SK-N-SH (cell line): ENCODE measurements around the gene CAPN5. TPM values are rescaled to one million over a fixed set of nuclear protein-coding genes. Genes with fewer than 3 reads are reported as not detected.

Experiments used
- CTCF ChIA-PET: fragments of 300-600, 350-600 bp; formaldehyde crosslinking; extraction: SDS; loops from one replicate; lab custom pipeline; 2021; lab: Yijun Ruan, JAX
- POLR2A ChIA-PET: fragments of 350-600 bp; sonication (Branson Sonifier 250); formaldehyde crosslinking; extraction: SDS; loops from one replicate; lab custom pipeline; 2020; ENCODE audit warnings: antibody characterized with exemption, inconsistent platforms; lab: Yijun Ruan, JAX
- DNase-seq: peaks from one replicate; pipeline ENCODE4 v3.0.0; 2012
- H2AFZ ChIP-seq: fragments of 200-600 bp; sonication (generic); 2 replicates; pipeline ENCODE4 v1.8.1; 2016; ENCODE audit warnings: antibody characterized with exemption, mild to moderate bottlenecking, low read depth
- H3F3A ChIP-seq: fragments of 200-600 bp; sonication (generic); replicated peaks from 2 replicates; pipeline ENCODE3; 2016; ENCODE audit warnings: antibody characterized with exemption, mild to moderate bottlenecking; ENCODE audit not compliant: insufficient read depth
- H3K27ac ChIP-seq, 2 experiments: fragments of 200-500 bp in 1 of 2; fragments of 200-600 bp in 1 of 2; sonication (Bioruptor generic) in 1 of 2; sonication (generic), shearing (Covaris generic) in 1 of 2; 2 replicates each; pipeline versions ENCODE4 v1.5.1 to v1.6.1; 2014 to 2016; ENCODE audit warnings: low read depth in 2 of 2, inconsistent platforms in 1 of 2, low read length in 1 of 2, mild to moderate bottlenecking in 1 of 2, mixed read lengths in 1 of 2
- H3K27me3 ChIP-seq: fragments of 200-600 bp; sonication (generic), shearing (Covaris generic); 2 replicates; pipeline ENCODE4 v1.6.1; 2016; ENCODE audit warnings: mixed run types; ENCODE audit not compliant: insufficient read depth
- H3K36me3 ChIP-seq, 2 experiments: fragments of 200-500 bp in 1 of 2; fragments of 200-600 bp in 1 of 2; sonication (Bioruptor generic) in 1 of 2; sonication (generic) in 1 of 2; replicated peaks in 1 of 2; 2 replicates each; pipeline versions ENCODE3 to v1.5.1; 2014 to 2016; ENCODE audit warnings: low read length in 1 of 2, mild to moderate bottlenecking in 1 of 2; ENCODE audit not compliant: insufficient read depth in 2 of 2, control insufficient read depth in 1 of 2
- H3K4me1 ChIP-seq, 2 experiments: fragments of 200-500 bp in 1 of 2; fragments of 200-600 bp in 1 of 2; sonication (Bioruptor generic) in 1 of 2; sonication (generic), shearing (Covaris generic) in 1 of 2; 2 replicates each; pipeline versions ENCODE4 v1.5.1 to v1.6.1; 2014 to 2016; ENCODE audit warnings: low read depth in 1 of 2, low read length in 1 of 2, mixed run types in 1 of 2; ENCODE audit not compliant: insufficient read depth in 2 of 2, control insufficient read depth in 1 of 2
- H3K4me2 ChIP-seq: fragments of 200-600 bp; sonication (generic), shearing (Covaris generic); 2 replicates; pipeline ENCODE4 v1.6.1; 2017; ENCODE audit warnings: mixed run types
- H3K4me3 ChIP-seq, 2 experiments: fragments of 200-500 bp in 1 of 2; fragments of 200-600 bp in 1 of 2; sonication (Bioruptor generic) in 1 of 2; sonication (generic), shearing (Covaris generic) in 1 of 2; 2 replicates each; pipeline versions ENCODE4 v1.5.1 to v1.8.1; 2014 to 2016; ENCODE audit warnings: low read depth in 2 of 2, inconsistent platforms in 1 of 2, low read length in 1 of 2, mild to moderate bottlenecking in 1 of 2, mixed read lengths in 1 of 2, moderate library complexity in 1 of 2
- H3K79me2 ChIP-seq: fragments of 200-600 bp; sonication (generic); 2 replicates; pipeline ENCODE4 v1.8.1; 2017; ENCODE audit warnings: mild to moderate bottlenecking; ENCODE audit not compliant: insufficient read depth
- H3K9ac ChIP-seq: fragments of 200-600 bp; sonication (generic); 2 replicates; pipeline ENCODE4 v1.6.1; 2017; ENCODE audit warnings: mixed run types
- H3K9me2 ChIP-seq: fragments of 200-600 bp; sonication (generic); 2 replicates; pipeline ENCODE4 v1.6.1; 2017; ENCODE audit warnings: mixed run types
- H3K9me3 ChIP-seq: fragments of 200-600 bp; sonication (generic); 2 replicates; pipeline ENCODE4 v1.6.1; 2017; ENCODE audit warnings: mixed run types, mild to moderate bottlenecking, moderate library complexity
- H4K20me1 ChIP-seq: fragments of 200-600 bp; sonication (generic); 2 replicates; pipeline ENCODE4 v1.6.1; 2017; ENCODE audit warnings: mild to moderate bottlenecking, mixed run types; ENCODE audit not compliant: insufficient read depth
- CHD2 ChIP-seq: fragments of 150-350 bp; IDR thresholded peaks from 2 replicates; pipeline ENCODE4 v1.6.1; 2018; ENCODE audit warnings: low read length; ENCODE audit not compliant: partially characterized antibody
- EP300 ChIP-seq, 2 experiments: IDR thresholded peaks; 2 replicates each; pipeline versions ENCODE4 v1.4.0 to v1.6.1; 2012; ENCODE audit warnings: borderline replicate concordance in 1 of 2, low read depth in 1 of 2, low read length in 1 of 2
- FOSL2 ChIP-seq: IDR thresholded peaks from 2 replicates; pipeline ENCODE4 v1.4.0; 2012; ENCODE audit warnings: low read depth, mild to moderate bottlenecking, moderate library complexity, borderline replicate concordance
- FOXJ3 ChIP-seq: sonication (generic); formaldehyde crosslinking; IDR thresholded peaks from 2 replicates; pipeline ENCODE4 v1.5.1; 2020; ENCODE audit warnings: mild to moderate bottlenecking, missing genetic modification reagents
- GABPA ChIP-seq: IDR thresholded peaks from 2 replicates; pipeline ENCODE4 v1.4.0; 2012; ENCODE audit warnings: low read depth, mild to moderate bottlenecking
- GATA2 ChIP-seq: sonication (generic); formaldehyde crosslinking; IDR thresholded peaks from 2 replicates; pipeline ENCODE4 v1.5.0; 2020; ENCODE audit warnings: mild to moderate bottlenecking, missing genetic modification reagents
- MAX ChIP-seq: IDR thresholded peaks from 2 replicates; pipeline ENCODE4 v1.4.0; 2012; ENCODE audit warnings: low read depth
- MXI1 ChIP-seq: IDR thresholded peaks from 2 replicates; pipeline ENCODE4 v1.6.1; 2012; ENCODE audit warnings: mild to moderate bottlenecking, low read depth, low read length, improper control_type of control experiment
- NFIC ChIP-seq: IDR thresholded peaks from 2 replicates; pipeline ENCODE4 v1.4.0; 2012; ENCODE audit warnings: borderline replicate concordance
- NRF1 ChIP-seq: IDR thresholded peaks from 2 replicates; pipeline ENCODE4 v1.6.1; 2012; ENCODE audit warnings: low read depth, mild to moderate bottlenecking, low read length
- PBX3 ChIP-seq: IDR thresholded peaks from 2 replicates; pipeline ENCODE4; 2012
- POLR2AphosphoS5 ChIP-seq: IDR thresholded peaks from 2 replicates; pipeline ENCODE4 v1.6.1; 2012; ENCODE audit warnings: low read depth, low read length
- RCOR1 ChIP-seq: fragments of 150-350 bp; IDR thresholded peaks from 2 replicates; pipeline ENCODE4 v1.6.1; 2017; ENCODE audit warnings: antibody characterized with exemption, low read length
- RFX5 ChIP-seq: IDR thresholded peaks from 2 replicates; pipeline ENCODE4 v1.6.1; 2012; ENCODE audit warnings: mild to moderate bottlenecking, improper control_type of control experiment, low read length
- TAF1 ChIP-seq: IDR thresholded peaks from 2 replicates; pipeline ENCODE4 v1.6.1; 2012; ENCODE audit warnings: low read depth, mild to moderate bottlenecking, low read length, moderate library complexity, borderline replicate concordance
- YY1 ChIP-seq: IDR thresholded peaks from 2 replicates; pipeline ENCODE4 v1.4.0; 2012; ENCODE audit warnings: low read depth, mild to moderate bottlenecking
- WGBS: methylation state at CpG from one replicate; pipeline ENCODE4 v1.1.6; 2017; ENCODE audit warnings: low lambda C conversion rate; 5-methylcytosine and 5-hydroxymethylcytosine counted together
- polyA plus RNA-seq, 3 experiments: library from polyadenylated mRNA; depleted of rRNA; stranded (reverse); fragments of >200 nt; gene quantifications; 2 replicates each; pipeline ENCODE4 v1.2.3, GENCODE V29; 2012

The CAPN5 gene
- polyA plus RNA-seq, 1 of the 3 experiments (the other 2 are of a cell fraction), result 33.1 TPM

- Histone ChIP-seq H3K4me2 (no peak overlapping the region), H3K27me3 (no peaks in the 10 kb centered on the region), H3K79me2 (no peaks in the 10 kb centered on the region), H3K36me3 (no peaks in the 10 kb centered on the region), H4K20me1 (no peaks in the 10 kb centered on the region), H3K27ac (no peak overlapping the region), H2AFZ (no peak overlapping the region), H3F3A (no peaks in the 10 kb centered on the region), H3K9ac (no peak overlapping the region), H3K4me1 (no peaks in the 10 kb centered on the region), H3K9me3 (no peaks in the 10 kb centered on the region), H3K9me2 (no peaks in the 10 kb centered on the region), H3K4me3 (no peak overlapping the region)
- no peak for TF ChIP-seq RFX5
- TF ChIP-seq NRF1, result no peak
- TF ChIP-seq YY1, result no peak
- no peak for TF ChIP-seq TAF1
- no peak for TF ChIP-seq FOSL2
- TF ChIP-seq RCOR1, result no peak
- TF ChIP-seq GATA2 (CRISPR knock-in tag), result no peak
- no peak for TF ChIP-seq FOXJ3
- ChIA-PET CTCF (interaction anchor here (1.0 to 4.1 kb wide), 2 partner anchors 33 to 388 kb away, joined by 3 to 11 read pairs; partner anchors contain the start of gene MYO7A), POLR2A (no interaction called here)
- WGBS, result 85% methylated on average over 18 of the region's 20 CpGs
- DNase-seq, result no peak
Measured at GRCh38 chr11:77159937-77160495, 93.2 kb downstream of the CAPN5 start.

GRCh38 chr11:77163271-77163670 lies 96.5 kb downstream of the CAPN5 start:
- Histone ChIP-seq H3K4me1 (no peaks in the 10 kb centered on the region), H3F3A (no peaks in the 10 kb centered on the region), H3K9ac (no peak overlapping the region), H2AFZ (no peak overlapping the region), H3K9me3 (no peaks in the 10 kb centered on the region), H3K4me3 (no peak overlapping the region), H4K20me1 (no peaks in the 10 kb centered on the region), H3K27ac (no peak overlapping the region), H3K9me2 (no peaks in the 10 kb centered on the region), H3K79me2 (no peaks in the 10 kb centered on the region), H3K27me3 (no peaks in the 10 kb centered on the region), H3K36me3 (no peaks in the 10 kb centered on the region), H3K4me2 (no peak overlapping the region)
- no peak for DNase-seq
- WGBS, result 66% methylated on average over 6 of the region's 6 CpGs
- POLR2A ChIA-PET, result no interaction called here
- CTCF ChIA-PET, result interaction anchor here (1.1 kb wide), 1 partner anchor 26 kb away, joined by 5 read pairs; no protein-coding TSS in a partner anchor
- TF ChIP-seq GABPA (no peak), MAX (no peak), NFIC (no peak), MXI1 (no peak), NRF1 (no peak), FOXJ3 (no peak), FOSL2 (no peak), EP300 (IDR thresholded peaks at IDR 0.05; ENCODE audit: borderline replicate concordance in 1 of 2, low read depth in 1 of 2, low read length in 1 of 2) (no peak), PBX3 (no peak), GATA2 (CRISPR knock-in tag) (no peak), CHD2 (no peak), POLR2AphosphoS5 (no peak)
